Prostate gland (tissue), 2 donors: ENCODE data around the gene CACNA1A.

Experiments
- CTCF ChIP-seq, 4 experiments: fragments of 200-600 bp in 2 of 4; fragments of 450-650 bp in 2 of 4; sonication (generic) in 2 of 4; IDR thresholded peaks; 1 replicate in 3 of 4; 2 replicates in 1 of 4; pipeline ENCODE4 v1.5.1; 2016 to 2019; ENCODE audit warnings: antibody characterized with exemption in 4 of 4, mild to moderate bottlenecking in 2 of 4, moderate library complexity in 2 of 4
- POLR2A ChIP-seq: fragments of 450-650 bp; IDR thresholded peaks from one replicate; pipeline ENCODE4 v1.6.1; 2016; ENCODE audit warnings: antibody characterized with exemption, mild to moderate bottlenecking

- no peak for TF ChIP-seq CTCF (IDR thresholded peaks at IDR 0.05)
- TF ChIP-seq POLR2A, result no peak
These were observed 236.9 kb downstream of the CACNA1A start for GRCh38 chr19:13269348-13269747.
